H1 (cell line): ENCODE results near the gene KCNA5. TPM values are rescaled to one million over a fixed set of nuclear protein-coding genes. Genes with fewer than 3 reads are reported as not detected.

ENCODE experiments used
- CTCF ChIA-PET: fragments of 300-600 bp; sonication (Branson Sonifier 250); formaldehyde crosslinking; loops from one replicate; lab custom pipeline; 2021; ENCODE audit not compliant: partially characterized antibody; lab: Charles Lee
- POLR2A ChIA-PET: fragments of 300-600 bp; sonication (Branson Sonifier 250); formaldehyde crosslinking; loops from one replicate; lab custom pipeline; 2021; ENCODE audit warnings: inconsistent platforms; ENCODE audit not compliant: partially characterized antibody; lab: Charles Lee
- DNase-seq, 2 experiments: peaks; one replicate each; pipeline versions ENCODE4 v3.0.0 to v3.0.0-alpha.2; 2010 to 2022; ENCODE audit warnings: low spot score in 2 of 2, low read depth in 1 of 2, mixed read lengths in 1 of 2
- FAIRE-seq: peaks from 2 replicates; lab custom pipeline; 2011; peaks lifted over from hg19 to GRCh38; lab: Jason Lieb, UNC
- H2AFZ ChIP-seq: 2 replicates; pipeline ENCODE4 v1.8.1; 2012; ENCODE audit warnings: low read length, inconsistent platforms
- H2AK5ac ChIP-seq: 2 replicates; pipeline ENCODE4 v1.6.1; 2013; ENCODE audit warnings: low read depth, low read length
- H2BK120ac ChIP-seq: replicated peaks from 2 replicates; pipeline ENCODE3; 2013; ENCODE audit warnings: low read depth, low read length, inconsistent platforms
- H2BK12ac ChIP-seq: 2 replicates; pipeline ENCODE4 v1.6.1; 2013; ENCODE audit warnings: low read depth, low read length
- H2BK15ac ChIP-seq: 2 replicates; pipeline ENCODE4 v1.6.1; 2013; ENCODE audit warnings: low read length
- H2BK20ac ChIP-seq: 2 replicates; pipeline ENCODE4 v1.6.1; 2013; ENCODE audit warnings: low read length
- H2BK5ac ChIP-seq: 2 replicates; pipeline ENCODE4 v1.6.1; 2013; ENCODE audit warnings: low read depth, low read length
- H3K14ac ChIP-seq: 2 replicates; pipeline ENCODE4 v1.6.1; 2013; ENCODE audit warnings: inconsistent platforms; ENCODE audit not compliant: insufficient read length
- H3K18ac ChIP-seq: 2 replicates; pipeline ENCODE4 v1.6.1; 2013; ENCODE audit warnings: low read length; ENCODE audit errors: extremely low read depth
- H3K23ac ChIP-seq: 2 replicates; pipeline ENCODE4 v1.6.1; 2013; ENCODE audit warnings: inconsistent platforms; ENCODE audit not compliant: insufficient read length
- H3K23me2 ChIP-seq: 2 replicates; pipeline ENCODE4 v1.6.1; 2013; ENCODE audit warnings: low read depth, low read length
- H3K27ac ChIP-seq: 2 replicates; pipeline ENCODE4 v1.6.1; 2011; ENCODE audit warnings: low read depth, low read length, inconsistent platforms
- H3K27me3 ChIP-seq, 4 experiments: replicated peaks in 1 of 4; 1 replicate in 1 of 4; 2 replicates in 3 of 4; pipeline versions ENCODE4 v1.6.1 to v1.8.1; 2011 to 2013; ENCODE audit warnings: low read length in 3 of 4, mild to moderate bottlenecking in 3 of 4, inconsistent platforms in 2 of 4, mixed read lengths in 2 of 4, moderate library complexity in 1 of 4; ENCODE audit not compliant: control insufficient read depth in 3 of 4, insufficient read depth in 3 of 4; ENCODE audit errors: extremely low read depth in 1 of 4
- H3K36me3 ChIP-seq, 4 experiments: 2 replicates each; pipeline versions ENCODE4 v1.6.1 to v1.8.1; 2011 to 2013; ENCODE audit warnings: mild to moderate bottlenecking in 4 of 4, low read length in 3 of 4, moderate library complexity in 2 of 4, control low read depth in 1 of 4, inconsistent platforms in 1 of 4; ENCODE audit not compliant: insufficient read depth in 4 of 4, control insufficient read depth in 2 of 4
- H3K4ac ChIP-seq: replicated peaks from 2 replicates; pipeline ENCODE3; 2013; ENCODE audit warnings: low read length, low read depth, mixed read lengths, inconsistent platforms; ENCODE audit not compliant: insufficient read length
- H3K4me1 ChIP-seq, 4 experiments: replicated peaks in 1 of 4; 1 replicate in 1 of 4; 2 replicates in 3 of 4; pipeline versions ENCODE4 v1.6.1 to v1.8.1; 2011 to 2013; ENCODE audit warnings: low read length in 3 of 4, inconsistent platforms in 2 of 4, mixed read lengths in 1 of 4; ENCODE audit not compliant: insufficient read depth in 4 of 4, control insufficient read depth in 3 of 4
- H3K4me2 ChIP-seq, 2 experiments: 2 replicates each; pipeline versions ENCODE4 v1.6.1 to v1.8.1; 2011 to 2013; ENCODE audit warnings: low read depth in 2 of 2, low read length in 2 of 2, control low read depth in 1 of 2, inconsistent platforms in 1 of 2, mild to moderate bottlenecking in 1 of 2; ENCODE audit not compliant: insufficient read depth in 1 of 2
- H3K4me3 ChIP-seq, 4 experiments: fragments of 200-600, 300-600 bp in 1 of 4; sonication (generic), shearing (Covaris generic), sonication (Bioruptor Twin) in 1 of 4; 2 replicates each; pipeline versions ENCODE4 v1.5.1 to v1.8.1; 2011 to 2016; ENCODE audit warnings: low read length in 4 of 4, low read depth in 3 of 4, control low read depth in 2 of 4, inconsistent platforms in 2 of 4, mild to moderate bottlenecking in 2 of 4, mixed read lengths in 1 of 4, moderate library complexity in 1 of 4; ENCODE audit not compliant: insufficient read depth in 2 of 4; ENCODE audit errors: extremely low read depth in 1 of 4
- H3K56ac ChIP-seq: replicated peaks from 2 replicates; pipeline ENCODE3; 2013; ENCODE audit warnings: low read depth, mild to moderate bottlenecking, mixed read lengths, low read length, inconsistent platforms; ENCODE audit not compliant: insufficient read length
- H3K79me1 ChIP-seq: 2 replicates; pipeline ENCODE4 v1.6.1; 2013; ENCODE audit warnings: low read depth, low read length, control low read depth
- H3K79me2 ChIP-seq, 2 experiments: 2 replicates each; pipeline versions ENCODE4 v1.6.1 to v1.8.1; 2012 to 2013; ENCODE audit warnings: low read length in 2 of 2, mild to moderate bottlenecking in 2 of 2, inconsistent platforms in 1 of 2; ENCODE audit not compliant: insufficient read depth in 2 of 2, control insufficient read depth in 1 of 2
- H3K9ac ChIP-seq, 4 experiments: replicated peaks in 1 of 4; 1 replicate in 1 of 4; 2 replicates in 3 of 4; pipeline versions ENCODE4 v1.6.1 to v1.8.1; 2011 to 2013; ENCODE audit warnings: low read depth in 3 of 4, low read length in 3 of 4, control low read depth in 2 of 4, mild to moderate bottlenecking in 2 of 4, moderate library complexity in 2 of 4, inconsistent platforms in 1 of 4; ENCODE audit errors: extremely low read depth in 1 of 4
- H3K9me3 ChIP-seq, 2 experiments: 2 replicates each; pipeline versions ENCODE4 v1.6.1 to v1.8.1; 2012 to 2013; ENCODE audit warnings: mild to moderate bottlenecking in 2 of 2, moderate library complexity in 2 of 2, control low read depth in 1 of 2, inconsistent platforms in 1 of 2, low read depth in 1 of 2, low read length in 1 of 2, mixed read lengths in 1 of 2; ENCODE audit not compliant: insufficient read depth in 2 of 2
- H4K20me1 ChIP-seq, 2 experiments: replicated peaks in 1 of 2; 2 replicates each; pipeline versions ENCODE3 to v1.8.1; 2011 to 2013; ENCODE audit warnings: inconsistent platforms in 2 of 2, low read length in 2 of 2, mild to moderate bottlenecking in 1 of 2; ENCODE audit not compliant: insufficient read depth in 2 of 2, control insufficient read depth in 1 of 2
- H4K5ac ChIP-seq: 2 replicates; pipeline ENCODE4 v1.6.1; 2013; ENCODE audit warnings: low read length, low read depth, mixed read lengths, inconsistent platforms; ENCODE audit not compliant: insufficient read length
- H4K8ac ChIP-seq: 2 replicates; pipeline ENCODE4 v1.8.0; 2013; ENCODE audit warnings: mild to moderate bottlenecking, moderate library complexity, low read length, inconsistent platforms; ENCODE audit not compliant: insufficient read depth; ENCODE audit errors: extremely low read depth
- H4K91ac ChIP-seq: replicated peaks from 2 replicates; pipeline ENCODE3; 2013; ENCODE audit warnings: low read length, mixed read lengths, inconsistent platforms; ENCODE audit not compliant: insufficient read length
- ASH2L ChIP-seq: fragments of 200-600, 300-600 bp; sonication (generic); IDR thresholded peaks from one replicate; pipeline ENCODE4 v1.7.1; 2017; ENCODE audit warnings: low read length
- BACH1 ChIP-seq: IDR thresholded peaks from 2 replicates; pipeline ENCODE4 v1.6.1; 2012; ENCODE audit warnings: low read length, improper control_type of control experiment
- CHD2 ChIP-seq: IDR thresholded peaks from 2 replicates; pipeline ENCODE4 v1.6.1; 2012; ENCODE audit warnings: low read length, improper control_type of control experiment
- FOSL1 ChIP-seq: IDR thresholded peaks from 2 replicates; pipeline ENCODE4 v1.6.1; 2011; ENCODE audit warnings: mild to moderate bottlenecking, low read depth, low read length, moderate library complexity; ENCODE audit not compliant: insufficient read depth
- GTF2F1 ChIP-seq: IDR thresholded peaks from 2 replicates; pipeline ENCODE4 v1.6.1; 2012; ENCODE audit warnings: low read depth, low read length, improper control_type of control experiment, borderline replicate concordance
- JUN ChIP-seq: IDR thresholded peaks from 2 replicates; pipeline ENCODE4 v1.6.1; 2011; ENCODE audit warnings: low read depth, mild to moderate bottlenecking, improper control_type of control experiment, low read length
- KDM1A ChIP-seq: fragments of 200-600, 300-600 bp; sonication (generic); IDR thresholded peaks from 2 replicates; pipeline ENCODE4 v1.7.1; 2016; ENCODE audit warnings: mild to moderate bottlenecking, low read length, borderline replicate concordance
- PHF8 ChIP-seq: fragments of 200-600 bp; sonication (generic); conservative IDR thresholded peaks from 2 replicates; pipeline ENCODE4 v1.7.1; 2012; ENCODE audit warnings: low read depth, mild to moderate bottlenecking, inconsistent platforms, low read length, moderate library complexity
- POU5F1 ChIP-seq: IDR thresholded peaks from 2 replicates; pipeline ENCODE4 v1.6.1; 2011; ENCODE audit warnings: low read depth, mild to moderate bottlenecking, low read length, moderate library complexity
- RXRA ChIP-seq: IDR thresholded peaks from 2 replicates; pipeline ENCODE4 v1.6.1; 2011; ENCODE audit warnings: low read depth, mild to moderate bottlenecking, low read length, moderate library complexity; ENCODE audit not compliant: insufficient read depth
- SIX5 ChIP-seq: IDR thresholded peaks from 2 replicates; pipeline ENCODE4 v1.6.1; 2011; ENCODE audit warnings: mild to moderate bottlenecking, low read depth, low read length
- SP4 ChIP-seq: IDR thresholded peaks from 2 replicates; pipeline ENCODE4 v1.6.1; 2012; ENCODE audit warnings: low read length, inconsistent platforms
- TCF12 ChIP-seq: IDR thresholded peaks from 2 replicates; pipeline ENCODE4 v1.6.1; 2011; ENCODE audit warnings: low read depth, mild to moderate bottlenecking, low read length
- ZNF274 ChIP-seq: IDR thresholded peaks from 2 replicates; pipeline ENCODE4 v1.7.0; 2012; ENCODE audit warnings: low read length, borderline replicate concordance; ENCODE audit errors: extremely low read depth
- WGBS, 2 experiments: shearing (Covaris generic) in 1 of 2; methylation state at CpG; one replicate each; pipeline versions ENCODE4 v1.1.6 to v1.1.7; 2013 to 2015; ENCODE audit warnings: low lambda C conversion rate in 2 of 2, mixed read lengths in 2 of 2, inconsistent platforms in 1 of 2, low coverage in 1 of 2, missing lambda C conversion rate in 1 of 2; ENCODE audit not compliant: insufficient replicate concordance in 2 of 2, insufficient coverage in 1 of 2, insufficient read length in 1 of 2; ENCODE audit errors: extremely low coverage in 1 of 2, missing lambda C conversion rate in 1 of 2; 5-methylcytosine and 5-hydroxymethylcytosine counted together
- polyA plus RNA-seq, 7 experiments: library from polyadenylated mRNA; depleted of rRNA in 3 of 7; stranded (reverse) in 5 of 7; unstranded in 2 of 7; fragments of >200 nt in 5 of 7; fragments of 200-250 nt in 2 of 7; gene quantifications; 1 replicate in 5 of 7; 2 replicates in 1 of 7; 4 replicates in 1 of 7; pipeline versions ENCODE4 v1.2.1 to v1.2.3, GENCODE V29; 2011 to 2013; ENCODE audit warnings: missing spikeins in 2 of 7, mixed read lengths in 2 of 7
- total RNA-seq: library from RNA; stranded (reverse); fragmentation: NEBNext Ultra II Directional; extraction: Animal tissue kit (Norgen Biotek cat#: 25700); gene quantifications from 2 replicates; pipeline ENCODE4 v1.2.1, GENCODE V29; 2021
- TF ChIP-seq, protein P1 (sequence below): IDR thresholded peaks from 2 replicates; pipeline ENCODE4 v1.6.1; 2012; ENCODE audit warnings: inconsistent platforms

KCNA5 gene
- total and polyA plus RNA-seq, 2 of the 8 experiments (the other 6 are each of a cell fraction or from before 2014, with no cell fraction given) = 0.20 to 0.29 TPM

DNA sequence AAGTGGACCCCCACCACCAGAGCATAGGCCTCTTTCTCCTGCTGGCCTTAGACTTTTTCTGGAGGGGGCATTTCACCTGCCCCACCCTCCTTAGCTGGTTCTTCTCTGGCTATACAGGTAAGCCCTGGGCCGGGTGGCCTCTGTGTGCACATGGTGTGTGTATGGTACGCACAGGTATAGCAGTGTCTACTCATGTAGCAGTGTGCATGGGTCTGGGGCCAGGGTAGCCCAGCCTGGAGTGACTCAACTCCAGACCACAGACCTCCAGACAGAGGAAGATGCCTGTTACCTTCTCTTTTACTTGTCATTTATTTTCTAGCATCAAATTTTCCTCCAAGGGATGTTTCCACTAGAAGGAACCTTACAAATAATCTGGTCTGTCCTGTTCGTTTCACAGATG, 6.9 kb downstream of the KCNA5 start:
- peaks cover 0 to 8% (median 3%) of the 10 kb centered on the region in 4 experiments; a peak in 5 of 7 replicates for H3K4me1 ChIP-seq
- no peaks in the 10 kb centered on the region for H3K36me3 ChIP-seq
- no peak overlapping the region for H3K14ac ChIP-seq
- no peak overlapping the region for H3K4ac ChIP-seq
- H3K79me1 ChIP-seq = no peaks in the 10 kb centered on the region
- no peaks in the 10 kb centered on the region for H3K23me2 ChIP-seq
- no peak overlapping the region for H2BK5ac ChIP-seq
- no peak overlapping the region for H3K4me2 ChIP-seq
- H3K9ac ChIP-seq = no peak overlapping the region
- no peak overlapping the region for H2BK15ac ChIP-seq
- no peak overlapping the region for H4K8ac ChIP-seq
- no peak overlapping the region for H2AK5ac ChIP-seq
- H3K4me3 ChIP-seq = no peak overlapping the region
- H3K79me2 ChIP-seq = no peaks in the 10 kb centered on the region
- no peak overlapping the region for H3K56ac ChIP-seq
- H3K18ac ChIP-seq = no peak overlapping the region
- DNase-seq (no peak), FAIRE-seq (no peak)
- H3K27me3 ChIP-seq = peaks cover 4 to 13% (median 9%) of the 10 kb centered on the region in 4 experiments
- no peak overlapping the region for H3K27ac ChIP-seq
- no peaks in the 10 kb centered on the region; a peak in 1 of 4 replicates for H3K9me3 ChIP-seq
- no peak overlapping the region for H2BK12ac ChIP-seq
- ChIA-PET CTCF (interaction anchor here (1.1 to 3.2 kb wide), 4 partner anchors 16 to 182 kb away, joined by 3 to 15 read pairs (median 4); no protein-coding TSS in a partner anchor), POLR2A (no interaction called here)
- WGBS, 2 experiments = 92% methylated on average over 3 of the region's 3 CpGs; no CpG with 5 or more reads in 1 of the 2 experiments
- H2AFZ ChIP-seq = no peak overlapping the region
- no peak overlapping the region for H3K23ac ChIP-seq
- H4K91ac ChIP-seq = no peak overlapping the region
- H4K20me1 ChIP-seq = no peaks in the 10 kb centered on the region
- no peak overlapping the region for H2BK20ac ChIP-seq
- no peak overlapping the region for H2BK120ac ChIP-seq
- H4K5ac ChIP-seq = no peak overlapping the region
- TF ChIP-seq ASH2L (no peak), BACH1 (no peak), PHF8 (no peak), ZNF274 (no peak), SP4 (no peak), TCF12 (no peak), FOSL1 (no peak), GTF2F1 (no peak), SIX5 (no peak), JUN (no peak), KDM1A (no peak), RXRA (no peak), CHD2 (no peak), POU5F1 (no peak)
- TF ChIP-seq, protein P1, sequence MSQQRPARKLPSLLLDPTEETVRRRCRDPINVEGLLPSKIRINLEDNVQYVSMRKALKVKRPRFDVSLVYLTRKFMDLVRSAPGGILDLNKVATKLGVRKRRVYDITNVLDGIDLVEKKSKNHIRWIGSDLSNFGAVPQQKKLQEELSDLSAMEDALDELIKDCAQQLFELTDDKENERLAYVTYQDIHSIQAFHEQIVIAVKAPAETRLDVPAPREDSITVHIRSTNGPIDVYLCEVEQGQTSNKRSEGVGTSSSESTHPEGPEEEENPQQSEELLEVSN = no peak
